Endothelial cell of umbilical vein (primary cell): Measurements from ENCODE around the gene GYS1. TPM values are rescaled to one million over a fixed set of nuclear protein-coding genes. Genes with fewer than 3 reads are reported as not detected.
"Not testable (repeated sequence)": the region's sequence is repeated elsewhere in the genome, so short reads cannot be mapped to it uniquely, and the experiment has no call there.

Experiments
- BruUV-seq: library from RNA; stranded (reverse); fragments of 400-500 nt; replicated peaks from 2 replicates; lab custom pipeline; 2021; lab: Mats Ljungman, UMichigan
- CTCF ChIA-PET: fragments of 300-600, 350-600 bp; sonication (Branson Sonifier 250); formaldehyde crosslinking; loops from one replicate; lab custom pipeline; 2021; ENCODE audit warnings: antibody characterized with exemption, inconsistent platforms; lab: Charles Lee
- POLR2A ChIA-PET: fragments of 300-600, 350-600 bp; sonication (Branson Sonifier 250); formaldehyde crosslinking; loops from one replicate; lab custom pipeline; 2021; ENCODE audit warnings: antibody characterized with exemption, inconsistent platforms; lab: Charles Lee
- DNase-seq: peaks from one replicate; pipeline ENCODE4 v3.0.0-alpha.2; 2011; ENCODE audit warnings: low read depth, low spot score
- FAIRE-seq: peaks from 2 replicates; lab custom pipeline; 2011; peaks lifted over from hg19 to GRCh38; lab: Jason Lieb, UNC
- H2AFZ ChIP-seq: 2 replicates; pipeline ENCODE4 v1.6.0; 2012; ENCODE audit warnings: low read depth, low read length, control low read depth, inconsistent platforms
- H3K27ac ChIP-seq: 2 replicates; pipeline ENCODE4 v1.5.1; 2011; ENCODE audit warnings: low read depth, mild to moderate bottlenecking, control low read depth, low read length, moderate library complexity; ENCODE audit not compliant: insufficient read depth
- H3K27me3 ChIP-seq, 2 experiments: 2 replicates each; pipeline versions ENCODE4 v1.6.0 to v1.6.1; 2011; ENCODE audit warnings: low read length in 2 of 2, mixed read lengths in 1 of 2; ENCODE audit not compliant: control insufficient read depth in 2 of 2, insufficient read depth in 2 of 2
- H3K36me3 ChIP-seq, 2 experiments: 2 replicates in 1 of 2; 3 replicates in 1 of 2; pipeline ENCODE4 v1.5.1; 2011; ENCODE audit warnings: low read length in 2 of 2, mild to moderate bottlenecking in 1 of 2, moderate library complexity in 1 of 2; ENCODE audit not compliant: control insufficient read depth in 2 of 2, insufficient read depth in 2 of 2; ENCODE audit errors: extremely low read depth in 1 of 2
- H3K4me1 ChIP-seq: 3 replicates; pipeline ENCODE4 v1.5.1; 2011; ENCODE audit warnings: mild to moderate bottlenecking, low read length; ENCODE audit not compliant: control insufficient read depth, insufficient read depth; ENCODE audit errors: extremely low read depth
- H3K4me2 ChIP-seq: 2 replicates; pipeline ENCODE4 v1.6.1; 2011; ENCODE audit warnings: low read length, control low read depth, mixed read lengths; ENCODE audit not compliant: insufficient read depth
- H3K4me3 ChIP-seq, 3 experiments: fragments of 200-600 bp in 1 of 3; sonication (generic), shearing (Covaris generic) in 1 of 3; replicated peaks in 1 of 3; 2 replicates each; pipeline ENCODE4 v1.5.1; 2011 to 2016; ENCODE audit warnings: control low read depth in 3 of 3, low read length in 3 of 3, mild to moderate bottlenecking in 2 of 3, inconsistent platforms in 1 of 3, low read depth in 1 of 3, moderate library complexity in 1 of 3; ENCODE audit not compliant: insufficient read depth in 1 of 3
- H3K79me2 ChIP-seq: 2 replicates; pipeline ENCODE4 v1.6.0; 2012; ENCODE audit warnings: low read length, inconsistent platforms; ENCODE audit not compliant: control insufficient read depth, insufficient read depth
- H3K9ac ChIP-seq: replicated peaks from 2 replicates; pipeline ENCODE3; 2011; ENCODE audit warnings: low read length, control low read depth; ENCODE audit not compliant: insufficient read depth; ENCODE audit errors: extremely low read depth
- H3K9me1 ChIP-seq: replicated peaks from 3 replicates; pipeline ENCODE4 v1.6.0; 2011; ENCODE audit warnings: mild to moderate bottlenecking, low read length; ENCODE audit not compliant: control insufficient read depth, insufficient read depth; ENCODE audit errors: extremely low read depth
- H3K9me3 ChIP-seq: replicated peaks from 2 replicates; pipeline ENCODE4 v1.5.1; 2012; ENCODE audit warnings: low read length, inconsistent platforms; ENCODE audit not compliant: control insufficient read depth, insufficient read depth
- H4K20me1 ChIP-seq: replicated peaks from 2 replicates; pipeline ENCODE3; 2011; ENCODE audit warnings: mild to moderate bottlenecking, low read length; ENCODE audit not compliant: control insufficient read depth, insufficient read depth; ENCODE audit errors: extremely low read depth
- CTCF ChIP-seq, 2 donors: IDR thresholded peaks; 1 replicate in 1 of 2; 2 replicates in 1 of 2; pipeline ENCODE4 v1.5.1; 2011; ENCODE audit warnings: low read length in 2 of 2, mild to moderate bottlenecking in 2 of 2, moderate library complexity in 2 of 2, control low read depth in 1 of 2, inconsistent platforms in 1 of 2, low read depth in 1 of 2; ENCODE audit not compliant: insufficient read depth in 1 of 2; ENCODE audit errors: extremely low read depth in 1 of 2
- EZH2 ChIP-seq: IDR thresholded peaks from 2 replicates; pipeline ENCODE4 v1.6.1; 2012; ENCODE audit warnings: borderline replicate concordance, low read depth, mild to moderate bottlenecking, moderate library complexity, low read length, inconsistent platforms; ENCODE audit not compliant: severe bottlenecking
- FOS ChIP-seq: IDR thresholded peaks from 2 replicates; pipeline ENCODE4 v1.6.1; 2011; ENCODE audit warnings: mild to moderate bottlenecking, low read length, moderate library complexity, borderline replicate concordance; ENCODE audit not compliant: insufficient read depth
- GATA2 ChIP-seq: IDR thresholded peaks from 2 replicates; pipeline ENCODE4 v1.7.0; 2011; ENCODE audit warnings: low read depth, mild to moderate bottlenecking, moderate library complexity, mixed read lengths, low read length; ENCODE audit not compliant: insufficient read length, insufficient read depth
- JUN ChIP-seq: IDR thresholded peaks from 2 replicates; pipeline ENCODE4 v1.6.1; 2011; ENCODE audit warnings: borderline replicate concordance, low read depth; ENCODE audit not compliant: insufficient read length, insufficient read depth
- MYC ChIP-seq: IDR thresholded peaks from one replicate; pipeline ENCODE4 v1.6.1; 2011; ENCODE audit warnings: mild to moderate bottlenecking, low read depth, low read length
- POLR2A ChIP-seq: IDR thresholded peaks from 2 replicates; pipeline ENCODE4 v1.6.1; 2012; ENCODE audit warnings: low read depth, mild to moderate bottlenecking, control low read depth, low read length
- POLR2AphosphoS5 ChIP-seq: IDR thresholded peaks from 2 replicates; pipeline ENCODE4 v1.6.1; 2012; ENCODE audit warnings: low read depth, mild to moderate bottlenecking, control low read depth, low read length, moderate library complexity; ENCODE audit not compliant: insufficient read depth
- dilution Hi-C: fragments of 300-500 bp; cut with MboI; formaldehyde crosslinking; loops from one replicate; pipeline ENCODE4 v1.15.0; 2019; ENCODE audit warnings: low sequenced_read_pairs; ENCODE audit not compliant: extremely low pct_ligation_motif_present
- intact Hi-C: fragments of 100-400 bp; cut with micrococcal nuclease; formaldehyde crosslinking; loops from one replicate; pipeline ENCODE4 v1.10.0; 2022
- polyA plus RNA-seq, 4 experiments: library from polyadenylated mRNA; depleted of rRNA in 3 of 4; stranded (reverse) in 3 of 4; unstranded in 1 of 4; fragments of >200 nt; gene quantifications; 2 replicates each; pipeline versions ENCODE4 v1.2.1 to v1.2.3, GENCODE V29; 2011 to 2012; ENCODE audit warnings: missing spikeins in 1 of 4
- total RNA-seq: library from RNA; stranded (reverse); gene quantifications from 2 replicates; pipeline ENCODE4 v1.2.3, GENCODE V29; 2021
- TF ChIP-seq, protein P1 (sequence below): IDR thresholded peaks from 2 replicates; pipeline ENCODE4 v1.6.1; 2011; ENCODE audit not compliant: insufficient read depth, insufficient read length

Gene GYS1
- total and polyA plus RNA-seq, 2 donors (not counting 3 experiments of a cell fraction or from before 2014, with no cell fraction given): 39.0 to 58.9 TPM

- no peak overlapping the region for H3K4me2 ChIP-seq
- POLR2A ChIA-PET: no interaction called here
- H3K27ac ChIP-seq: no peak overlapping the region
Measured at GRCh38 chr19:49042177-49042576, 49.1 kb upstream of the GYS1 start.

GRCh38 chr19:49039736-49040135, 46.6 kb upstream of the GYS1 start:
- H3K4me2 ChIP-seq, H3K4me3 ChIP-seq, H3K27me3 ChIP-seq, FAIRE-seq, H3K4me1 ChIP-seq, dilution Hi-C loops, H4K20me1 ChIP-seq, H3K79me2 ChIP-seq, H3K27ac ChIP-seq, POLR2A ChIA-PET, H3K36me3 ChIP-seq, DNase-seq, H3K9me1 ChIP-seq, H3K9me3 ChIP-seq, intact Hi-C loops, H3K9ac ChIP-seq, H2AFZ ChIP-seq, BruUV-seq: not testable (repeated sequence)
- CTCF ChIA-PET: interaction anchor here (0.9 kb wide), 1 partner anchor 42 kb away, joined by 3 read pairs; no protein-coding TSS in a partner anchor

More at GRCh38 chr19:49042177-49042576, 49.1 kb upstream of the GYS1 start:
- TF ChIP-seq POLR2A (no peak), MYC (no peak), POLR2AphosphoS5 (no peak), GATA2 (no peak), EZH2 (no peak), CTCF (IDR thresholded peaks at IDR 0.05; ENCODE audit: extremely low read depth in 1 of 2, insufficient read depth in 1 of 2, low read depth in 1 of 2, low read length in 2 of 2) (no peak), FOS (no peak), JUN (no peak)
- TF ChIP-seq, protein P1, sequence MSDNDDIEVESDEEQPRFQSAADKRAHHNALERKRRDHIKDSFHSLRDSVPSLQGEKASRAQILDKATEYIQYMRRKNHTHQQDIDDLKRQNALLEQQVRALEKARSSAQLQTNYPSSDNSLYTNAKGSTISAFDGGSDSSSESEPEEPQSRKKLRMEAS: no peak
- Histone ChIP-seq H3K36me3 (no peaks in the 10 kb centered on the region), H3K4me3 (no peak overlapping the region), H3K27me3 (no peaks in the 10 kb centered on the region), H3K9ac (no peak overlapping the region), H3K4me1 (no peaks in the 10 kb centered on the region), H2AFZ (no peak overlapping the region), H3K9me1 (no peaks in the 10 kb centered on the region), H4K20me1 (no peaks in the 10 kb centered on the region), H3K79me2 (no peaks in the 10 kb centered on the region), H3K9me3 (no peaks in the 10 kb centered on the region)
- no peak for DNase-seq
- intact Hi-C loops: no loop called here
- FAIRE-seq: no peak
- dilution Hi-C loops: no loop called here
- BruUV-seq: no TSS peak
- CTCF ChIA-PET: no interaction called here
